ENCODE measurements around the gene NFASC.

Gene NFASC

GRCh38 chr1:205049479-205049878 lies 178.8 kb downstream of the NFASC start:
- no peak overlapping the region for H3K4me3 ChIP-seq (ENCODE audit: low read depth in 1 of 2, low read length in 1 of 2)
- no peaks in the 10 kb centered on the region for H3K4me1 ChIP-seq (ENCODE audit: control insufficient read depth in 1 of 2, insufficient read depth in 1 of 2, low read depth in 1 of 2, low read length in 1 of 2)
- H3K27ac ChIP-seq = no peak overlapping the region
- H3K27me3 ChIP-seq = peaks cover 39% of the 10 kb centered on the region
- H3K9me3 ChIP-seq = no peaks in the 10 kb centered on the region
- no peak for TF ChIP-seq CTCF (IDR thresholded peaks at IDR 0.05)
- no peaks in the 10 kb centered on the region for H3K36me3 ChIP-seq

- H3K27ac ChIP-seq = no peak overlapping the region
- TF ChIP-seq CTCF (IDR thresholded peaks at IDR 0.05) = no peak
- no peak overlapping the region for H3K4me3 ChIP-seq (ENCODE audit: low read depth in 1 of 2, low read length in 1 of 2)
- H3K4me1 ChIP-seq (ENCODE audit: control insufficient read depth in 1 of 2, insufficient read depth in 1 of 2, low read depth in 1 of 2, low read length in 1 of 2) = no peaks in the 10 kb centered on the region
- H3K27me3 ChIP-seq = peaks cover 7% of the 10 kb centered on the region
- no peaks in the 10 kb centered on the region for H3K36me3 ChIP-seq
- no peaks in the 10 kb centered on the region for H3K9me3 ChIP-seq
Measured at GRCh38 chr1:205052690-205053089, 182.0 kb downstream of the NFASC start.

- Histone ChIP-seq H3K4me1 (ENCODE audit: control insufficient read depth in 1 of 2, insufficient read depth in 1 of 2, low read depth in 1 of 2, low read length in 1 of 2) (no peaks in the 10 kb centered on the region), H3K27me3 (peaks cover under 1% of the 10 kb centered on the region), H3K27ac (no peak overlapping the region), H3K9me3 (no peaks in the 10 kb centered on the region), H3K36me3 (no peaks in the 10 kb centered on the region), H3K4me3 (ENCODE audit: low read depth in 1 of 2, low read length in 1 of 2) (no peak overlapping the region)
- TF ChIP-seq CTCF (IDR thresholded peaks at IDR 0.05) = no peak
Measured at GRCh38 chr1:205053296-205053695, 182.6 kb downstream of the NFASC start.

GRCh38 chr1:205054013-205054412 lies 183.4 kb downstream of the NFASC start:
- no peaks in the 10 kb centered on the region for H3K9me3 ChIP-seq
- no peak overlapping the region for H3K4me3 ChIP-seq (ENCODE audit: low read depth in 1 of 2, low read length in 1 of 2)
- no peaks in the 10 kb centered on the region for H3K27me3 ChIP-seq
- no peaks in the 10 kb centered on the region for H3K4me1 ChIP-seq (ENCODE audit: control insufficient read depth in 1 of 2, insufficient read depth in 1 of 2, low read depth in 1 of 2, low read length in 1 of 2)
- TF ChIP-seq CTCF (IDR thresholded peaks at IDR 0.05) = no peak
- no peaks in the 10 kb centered on the region for H3K36me3 ChIP-seq
- H3K27ac ChIP-seq = no peak overlapping the region

- Histone ChIP-seq H3K36me3 (no peaks in the 10 kb centered on the region), H3K9me3 (no peaks in the 10 kb centered on the region), H3K27me3 (no peaks in the 10 kb centered on the region), H3K4me3 (ENCODE audit: low read depth in 1 of 2, low read length in 1 of 2) (no peak overlapping the region), H3K27ac (no peak overlapping the region), H3K4me1 (ENCODE audit: control insufficient read depth in 1 of 2, insufficient read depth in 1 of 2, low read depth in 1 of 2, low read length in 1 of 2) (peaks cover 0 to 3% of the 10 kb centered on the region in 2 experiments)
- no peak for TF ChIP-seq CTCF (IDR thresholded peaks at IDR 0.05)
Measured at GRCh38 chr1:205056188-205056611, 185.5 kb downstream of the NFASC start.

Data from neutrophil (primary cell).